BE2C (cell line): Measurements from ENCODE around the gene TMEM63B.

ENCODE experiments used
- DNase-seq: peaks from one replicate; pipeline ENCODE4 v3.0.0-alpha.2; 2020
- H3K27me3 ChIP-seq: fragments of 250-450 bp; sonication (Bioruptor Pico); 2 replicates; pipeline ENCODE4 v1.5.1; 2020; ENCODE audit warnings: mild to moderate bottlenecking
- H3K36me3 ChIP-seq: fragments of 250-450 bp; sonication (Bioruptor Pico); 2 replicates; pipeline ENCODE4 v1.5.1; 2020; ENCODE audit warnings: mild to moderate bottlenecking
- H3K4me1 ChIP-seq: fragments of 250-450 bp; sonication (Bioruptor Pico); 2 replicates; pipeline ENCODE4 v1.5.1; 2020
- H3K4me3 ChIP-seq: 2 replicates; pipeline ENCODE4 v1.5.1; 2011; ENCODE audit warnings: low read depth, low read length
- H3K9me3 ChIP-seq: fragments of 250-450 bp; sonication (Bioruptor Pico); 2 replicates; pipeline ENCODE4 v1.5.1; 2020
- TF ChIP-seq, protein P1 (sequence below): IDR thresholded peaks from 2 replicates; pipeline ENCODE4 v1.5.1; 2012; ENCODE audit warnings: mild to moderate bottlenecking, low read depth, low read length

Gene TMEM63B

DNA sequence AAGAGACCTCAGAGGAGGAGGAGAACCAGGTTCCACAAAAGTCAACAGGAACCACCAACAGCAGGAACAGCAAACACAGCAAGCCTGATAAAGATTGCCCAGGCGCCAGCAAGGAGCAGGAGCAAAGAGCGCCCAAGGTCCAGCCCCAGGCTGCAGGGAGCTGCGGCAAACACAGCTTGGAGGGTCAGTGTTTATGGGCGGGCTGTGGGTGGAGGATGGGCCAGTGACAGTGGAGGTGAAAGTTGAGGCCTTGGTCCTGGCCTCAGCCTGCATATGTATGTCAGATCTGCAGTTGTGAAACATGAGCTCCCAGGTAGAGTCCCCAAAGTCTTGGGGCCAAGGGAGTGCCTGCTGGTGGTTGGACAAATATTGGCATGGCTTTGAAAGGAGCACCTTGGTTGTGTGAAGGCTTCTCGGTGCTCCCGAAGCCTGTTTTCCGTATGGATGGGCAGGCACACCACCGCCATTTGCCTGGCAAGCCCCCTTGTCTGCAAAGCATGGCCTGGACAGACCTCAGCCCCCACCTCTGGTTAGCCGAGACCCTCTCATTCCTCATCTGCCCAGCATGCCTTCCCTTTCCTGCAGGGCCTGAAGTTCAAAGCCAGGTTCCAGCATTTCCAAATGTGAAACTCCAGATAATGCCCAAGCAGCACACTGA, 29.3 kb downstream of the TMEM63B start:
- DNase-seq = no peak
- no peaks in the 10 kb centered on the region for H3K27me3 ChIP-seq

DNA sequence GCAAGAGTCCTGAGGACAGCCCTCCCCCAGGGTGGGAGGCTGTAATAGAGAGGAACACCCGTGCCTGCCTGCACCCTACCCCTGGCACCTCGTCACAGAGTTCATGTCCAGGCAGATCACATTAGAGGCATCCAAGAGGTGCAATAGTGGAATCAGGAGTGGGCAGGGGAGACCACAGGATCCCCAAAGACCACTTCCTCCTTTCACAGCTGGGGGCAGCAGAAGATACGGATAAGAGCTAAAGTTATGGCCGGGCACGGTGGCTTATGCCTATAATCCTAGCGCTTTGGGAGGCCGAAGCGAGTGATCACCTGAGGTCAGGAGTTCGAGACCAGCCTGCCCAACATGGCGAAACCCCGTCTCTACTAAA, 29.8 kb downstream of the TMEM63B start:
- Histone ChIP-seq H3K4me3 (no peak overlapping the region), H3K4me1 (peaks cover 3% of the 10 kb centered on the region), H3K9me3 (no peaks in the 10 kb centered on the region), H3K36me3 (no peaks in the 10 kb centered on the region), H3K27me3 (no peaks in the 10 kb centered on the region)
- TF ChIP-seq, protein P1, sequence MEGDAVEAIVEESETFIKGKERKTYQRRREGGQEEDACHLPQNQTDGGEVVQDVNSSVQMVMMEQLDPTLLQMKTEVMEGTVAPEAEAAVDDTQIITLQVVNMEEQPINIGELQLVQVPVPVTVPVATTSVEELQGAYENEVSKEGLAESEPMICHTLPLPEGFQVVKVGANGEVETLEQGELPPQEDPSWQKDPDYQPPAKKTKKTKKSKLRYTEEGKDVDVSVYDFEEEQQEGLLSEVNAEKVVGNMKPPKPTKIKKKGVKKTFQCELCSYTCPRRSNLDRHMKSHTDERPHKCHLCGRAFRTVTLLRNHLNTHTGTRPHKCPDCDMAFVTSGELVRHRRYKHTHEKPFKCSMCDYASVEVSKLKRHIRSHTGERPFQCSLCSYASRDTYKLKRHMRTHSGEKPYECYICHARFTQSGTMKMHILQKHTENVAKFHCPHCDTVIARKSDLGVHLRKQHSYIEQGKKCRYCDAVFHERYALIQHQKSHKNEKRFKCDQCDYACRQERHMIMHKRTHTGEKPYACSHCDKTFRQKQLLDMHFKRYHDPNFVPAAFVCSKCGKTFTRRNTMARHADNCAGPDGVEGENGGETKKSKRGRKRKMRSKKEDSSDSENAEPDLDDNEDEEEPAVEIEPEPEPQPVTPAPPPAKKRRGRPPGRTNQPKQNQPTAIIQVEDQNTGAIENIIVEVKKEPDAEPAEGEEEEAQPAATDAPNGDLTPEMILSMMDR = no peak
- no peak for DNase-seq

More for the DNA sequence above, 29.3 kb downstream of the TMEM63B start:
- H3K4me3 ChIP-seq = no peak overlapping the region
- H3K36me3 ChIP-seq = no peaks in the 10 kb centered on the region
- TF ChIP-seq, protein P1 = no peak
- H3K9me3 ChIP-seq = no peaks in the 10 kb centered on the region
- H3K4me1 ChIP-seq = no peaks in the 10 kb centered on the region; the same call in 1 of the 2 replicates

DNA sequence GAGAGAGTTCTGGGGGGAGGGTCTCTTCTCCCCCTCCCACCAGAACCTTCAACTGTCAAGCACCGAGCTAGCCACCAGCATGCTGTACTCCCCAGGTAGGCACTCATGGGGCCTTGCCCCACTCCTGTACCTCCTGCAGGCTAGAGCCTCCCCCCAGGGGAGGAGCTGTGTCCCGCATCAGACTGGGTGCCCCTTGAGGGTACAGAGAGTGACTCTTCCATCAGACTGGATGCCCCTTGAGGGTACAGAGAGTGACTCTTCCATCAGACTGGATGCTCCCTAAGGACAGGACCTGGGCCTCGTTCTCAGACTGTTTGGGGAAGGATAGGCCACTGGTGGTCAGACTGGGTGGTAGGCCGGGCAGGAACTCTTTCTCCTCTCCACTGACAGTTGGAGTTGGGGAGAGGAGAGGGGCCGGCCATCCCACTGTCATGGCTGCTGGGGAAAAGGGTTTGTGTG, 31.4 kb downstream of the TMEM63B start, which contains the start of gene CAPN11:
Gene CAPN11, plus strand, starts transcription at position 51 of the 459 bp plus-strand sequence. Its CDS starts 29 bp downstream, at position 80.
- Histone ChIP-seq H3K27me3 (no peaks in the 10 kb centered on the region), H3K36me3 (no peaks in the 10 kb centered on the region), H3K9me3 (no peaks in the 10 kb centered on the region), H3K4me1 (peaks cover 5% of the 10 kb centered on the region), H3K4me3 (no peak within 1 kb of the TSS)
- TF ChIP-seq, protein P1 = no peak
- no peak for DNase-seq

DNA sequence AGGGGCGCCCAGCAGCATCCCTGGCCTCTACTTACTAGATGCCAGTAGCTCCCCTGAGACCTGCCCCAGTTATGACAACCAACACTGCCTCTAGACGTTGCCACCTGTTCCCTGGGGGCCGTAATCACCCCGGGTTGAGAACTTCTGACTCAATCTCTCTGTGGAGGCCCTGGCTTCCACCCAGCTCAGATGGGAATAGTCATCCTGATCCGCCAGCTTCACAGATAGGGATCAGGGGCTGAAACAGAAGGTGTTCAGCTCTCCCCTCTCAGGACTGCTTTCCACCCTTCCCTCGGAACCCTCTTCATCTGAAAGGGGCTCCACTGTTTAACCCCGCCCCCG, 34.6 kb downstream of the TMEM63B start:
- Histone ChIP-seq H3K9me3 (no peaks in the 10 kb centered on the region), H3K4me3 (no peak overlapping the region), H3K27me3 (no peaks in the 10 kb centered on the region), H3K4me1 (peaks cover 5% of the 10 kb centered on the region), H3K36me3 (no peaks in the 10 kb centered on the region)
- TF ChIP-seq, protein P1 = no peak
- peak; percentile 44 for DNase-seq

DNA sequence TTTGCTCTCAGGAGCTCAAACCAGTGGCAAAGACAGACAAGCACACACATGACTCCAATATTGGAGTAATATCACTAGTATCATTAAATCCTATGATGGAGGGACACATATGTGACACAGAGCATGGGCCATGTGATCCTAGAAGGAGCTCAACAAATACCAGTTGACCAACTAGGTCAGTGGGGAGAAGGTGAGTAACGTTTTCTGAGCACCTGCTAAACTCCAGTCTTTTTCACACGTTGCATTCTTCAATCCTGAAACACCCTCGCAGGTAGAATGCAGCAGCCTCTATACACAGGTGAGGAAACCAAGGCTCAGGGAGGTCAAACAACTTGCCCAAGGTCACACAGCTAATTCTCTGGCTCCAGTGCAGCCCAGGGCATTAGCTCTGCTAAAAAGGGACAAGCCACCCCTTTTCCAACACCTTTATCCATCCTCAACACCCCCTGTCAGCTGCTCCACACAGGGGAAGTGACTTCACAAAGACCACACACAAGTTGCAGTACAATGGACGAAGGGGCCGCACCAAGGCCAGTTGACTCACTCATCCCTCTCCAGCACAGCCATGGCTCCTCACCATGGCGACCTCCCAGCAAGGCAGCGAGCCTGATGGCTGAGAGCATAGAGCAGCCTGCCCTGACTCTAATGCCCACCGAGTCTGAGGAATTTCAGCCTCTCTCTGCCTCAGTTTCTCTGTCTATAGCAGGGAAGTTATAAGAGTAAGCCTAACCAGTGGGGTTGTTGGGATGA, 35.7 kb downstream of the TMEM63B start:
- Histone ChIP-seq H3K4me1 (peaks cover 5% of the 10 kb centered on the region), H3K9me3 (no peaks in the 10 kb centered on the region), H3K4me3 (no peak overlapping the region), H3K36me3 (no peaks in the 10 kb centered on the region), H3K27me3 (no peaks in the 10 kb centered on the region)
- DNase-seq = no peak
- TF ChIP-seq, protein P1 = no peak

DNA sequence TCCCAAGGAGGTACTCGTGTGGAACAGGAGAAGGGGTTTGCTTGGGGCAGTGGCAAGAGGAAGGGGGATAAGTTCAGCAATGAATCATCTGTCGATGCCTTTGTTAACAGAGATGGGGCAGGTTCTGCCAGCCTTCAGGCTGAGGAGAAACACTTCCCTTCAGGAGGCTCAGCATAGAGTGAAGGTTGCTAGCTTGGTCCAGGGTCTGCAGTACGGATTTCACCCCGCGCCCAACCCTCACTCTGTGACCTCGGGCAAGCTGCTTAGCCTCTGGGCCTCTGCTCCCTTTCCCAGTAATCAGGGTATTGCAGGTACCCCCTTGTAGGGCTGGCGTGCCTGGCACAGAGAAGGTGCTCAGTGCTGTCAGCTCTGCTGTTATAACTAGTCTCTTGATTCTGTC, 38.8 kb downstream of the TMEM63B start:
- Histone ChIP-seq H3K36me3 (no peaks in the 10 kb centered on the region), H3K9me3 (no peaks in the 10 kb centered on the region), H3K27me3 (no peaks in the 10 kb centered on the region), H3K4me3 (no peak overlapping the region), H3K4me1 (peaks cover 5% of the 10 kb centered on the region)
- no peak for DNase-seq
- TF ChIP-seq, protein P1 = no peak
